Lung (tissue), 12 donors: ENCODE measurements around the gene RTTN. TPM values are rescaled to one million over a fixed set of nuclear protein-coding genes. Genes with fewer than 3 reads are reported as not detected.

Experiments
- ATAC-seq: fragments of 200-7000 bp; cut with Tn5 transposase; one replicate; pipeline ENCODE4 v1.9.1; 2020; ENCODE audit warnings: moderate number of reproducible peaks; ENCODE audit not compliant: insufficient read depth, low FRiP score
- DNase-seq, 3 donors: peaks; one replicate each; pipeline ENCODE4 v3.0.0-alpha.2; 2013 to 2017
- H3K27ac ChIP-seq, 2 donors: one replicate each; pipeline ENCODE4 v1.5.1; 2013; ENCODE audit warnings: mild to moderate bottlenecking in 2 of 2, moderate library complexity in 2 of 2, control low read depth in 1 of 2, inconsistent platforms in 1 of 2, low read depth in 1 of 2, low read length in 1 of 2
- H3K27me3 ChIP-seq, 3 donors: one replicate each; pipeline ENCODE4 v1.5.1; 2013; ENCODE audit warnings: low read length in 2 of 3; ENCODE audit not compliant: control insufficient read depth in 3 of 3, insufficient read depth in 3 of 3
- H3K36me3 ChIP-seq, 4 donors: one replicate each; pipeline ENCODE4 v1.5.1; 2013; ENCODE audit warnings: low read length in 4 of 4, mild to moderate bottlenecking in 1 of 4, moderate library complexity in 1 of 4; ENCODE audit not compliant: control insufficient read depth in 4 of 4, insufficient read depth in 4 of 4
- H3K4me1 ChIP-seq, 5 donors: one replicate each; pipeline ENCODE4 v1.5.1; 2013; ENCODE audit warnings: low read length in 5 of 5, mild to moderate bottlenecking in 2 of 5, moderate library complexity in 1 of 5; ENCODE audit not compliant: control insufficient read depth in 5 of 5, insufficient read depth in 5 of 5
- H3K4me3 ChIP-seq: one replicate; pipeline ENCODE4 v1.5.1; 2013; ENCODE audit warnings: mild to moderate bottlenecking, control low read depth, moderate library complexity
- H3K9ac ChIP-seq, 2 donors: one replicate each; pipeline ENCODE4 v1.5.1; 2013; ENCODE audit warnings: low read length in 2 of 2, control low read depth in 1 of 2; ENCODE audit not compliant: insufficient read depth in 1 of 2
- H3K9me3 ChIP-seq, 4 donors: one replicate each; pipeline ENCODE4 v1.5.1; 2013; ENCODE audit warnings: low read length in 3 of 4, mild to moderate bottlenecking in 1 of 4, moderate library complexity in 1 of 4; ENCODE audit not compliant: control insufficient read depth in 4 of 4, insufficient read depth in 3 of 4
- CTCF ChIP-seq: IDR thresholded peaks from 2 replicates; pipeline ENCODE4 v1.5.1; 2012; ENCODE audit warnings: mild to moderate bottlenecking; ENCODE audit errors: control extremely low read depth, extremely low read depth
- whole genome bisulfite sequencing, 2 donors: extraction: QIAGEN DNeasy Blood & Tissue Kit; methylation state at CpG; one replicate each; pipeline ENCODE4 v1.1.7; 2013; 5-methylcytosine and 5-hydroxymethylcytosine counted together
- polyA plus RNA-seq, 2 donors: library from polyadenylated mRNA; stranded (reverse); fragments of 200-250 nt; gene quantifications; one replicate each; pipeline ENCODE4 v1.2.1, GENCODE V29; 2013
- total RNA-seq, 2 donors: library from RNA; depleted of rRNA in 1 of 2; stranded (reverse); fragments of >200 nt in 1 of 2; gene quantifications; one replicate each; pipeline ENCODE4 v1.2.1, GENCODE V29; 2014 to 2021
- donor health status: control.
- donor health status: control.
- donor health status: Bipolar disorder and iron deficiency.
- donor health status: healthy.
- donor health status: DM: yes; HTN: yes; CAD: no.

Gene RTTN
- total and polyA plus RNA-seq, 4 donors = 2.1 to 50.8 (median 9.2) TPM

- Histone ChIP-seq H3K9me3 (peaks cover 0 to 6% (median 0%) of the 10 kb centered on the region in 4 donors), H3K27me3 (no peaks in the 10 kb centered on the region), H3K4me3 (no peak overlapping the region), H3K27ac (no peak overlapping the region), H3K4me1 (no peaks in the 10 kb centered on the region), H3K36me3 (peaks cover 2 to 12% (median 9%) of the 10 kb centered on the region in 4 donors), H3K9ac (no peak overlapping the region)
- ATAC-seq = no peak
- WGBS, 2 donors = 75 to 88% methylated on average over 3 of the region's 3 CpGs
- DNase-seq = no peak
- no peak for TF ChIP-seq CTCF
Measured at GRCh38 chr18:70165936-70166335, 39.6 kb downstream of the RTTN start.

- DNase-seq = no peak
- 94 to 95% methylated on average over 1 of the region's 1 CpG for WGBS, 2 donors
- Histone ChIP-seq H3K27ac (no peak overlapping the region), H3K4me3 (no peak overlapping the region), H3K36me3 (peaks cover 2 to 15% (median 11%) of the 10 kb centered on the region in 4 donors), H3K9me3 (peaks cover 0 to 6% (median 0%) of the 10 kb centered on the region in 4 donors), H3K9ac (no peak overlapping the region), H3K27me3 (no peaks in the 10 kb centered on the region), H3K4me1 (no peaks in the 10 kb centered on the region)
- no peak for ATAC-seq
- TF ChIP-seq CTCF = no peak
Measured at GRCh38 chr18:70160073-70160678, 45.3 kb downstream of the RTTN start.

GRCh38 chr18:70158992-70159717 lies 46.3 kb downstream of the RTTN start:
- Histone ChIP-seq H3K4me1 (no peaks in the 10 kb centered on the region), H3K27me3 (no peaks in the 10 kb centered on the region), H3K9me3 (peaks cover 0 to 6% (median 0%) of the 10 kb centered on the region in 4 donors), H3K27ac (no peak overlapping the region), H3K4me3 (no peak overlapping the region), H3K9ac (no peak overlapping the region), H3K36me3 (peaks cover 2 to 12% (median 11%) of the 10 kb centered on the region in 4 donors)
- DNase-seq (no peak), ATAC-seq (no peak)
- TF ChIP-seq CTCF = no peak
- 81 to 95% methylated on average over 3 of the region's 3 CpGs for WGBS, 2 donors
